H1 (cell line): ENCODE data around the gene TUBB4B. TPM values are rescaled to one million over a fixed set of nuclear protein-coding genes. Genes with fewer than 3 reads are reported as not detected.

ENCODE experiments used
- CTCF ChIA-PET: fragments of 300-600 bp; sonication (Branson Sonifier 250); formaldehyde crosslinking; loops from one replicate; lab custom pipeline; 2021; ENCODE audit not compliant: partially characterized antibody; lab: Charles Lee
- POLR2A ChIA-PET: fragments of 300-600 bp; sonication (Branson Sonifier 250); formaldehyde crosslinking; loops from one replicate; lab custom pipeline; 2021; ENCODE audit warnings: inconsistent platforms; ENCODE audit not compliant: partially characterized antibody; lab: Charles Lee
- DNase-seq, 2 experiments: peaks; one replicate each; pipeline versions ENCODE4 v3.0.0 to v3.0.0-alpha.2; 2010 to 2022; ENCODE audit warnings: low spot score in 2 of 2, low read depth in 1 of 2, mixed read lengths in 1 of 2
- FAIRE-seq: peaks from 2 replicates; lab custom pipeline; 2011; peaks lifted over from hg19 to GRCh38; lab: Jason Lieb, UNC
- H2AFZ ChIP-seq: 2 replicates; pipeline ENCODE4 v1.8.1; 2012; ENCODE audit warnings: low read length, inconsistent platforms
- H2AK5ac ChIP-seq: 2 replicates; pipeline ENCODE4 v1.6.1; 2013; ENCODE audit warnings: low read depth, low read length
- H2BK120ac ChIP-seq: replicated peaks from 2 replicates; pipeline ENCODE3; 2013; ENCODE audit warnings: low read depth, low read length, inconsistent platforms
- H2BK12ac ChIP-seq: 2 replicates; pipeline ENCODE4 v1.6.1; 2013; ENCODE audit warnings: low read depth, low read length
- H2BK15ac ChIP-seq: 2 replicates; pipeline ENCODE4 v1.6.1; 2013; ENCODE audit warnings: low read length
- H2BK20ac ChIP-seq: 2 replicates; pipeline ENCODE4 v1.6.1; 2013; ENCODE audit warnings: low read length
- H2BK5ac ChIP-seq: 2 replicates; pipeline ENCODE4 v1.6.1; 2013; ENCODE audit warnings: low read depth, low read length
- H3K14ac ChIP-seq: 2 replicates; pipeline ENCODE4 v1.6.1; 2013; ENCODE audit warnings: inconsistent platforms; ENCODE audit not compliant: insufficient read length
- H3K18ac ChIP-seq: 2 replicates; pipeline ENCODE4 v1.6.1; 2013; ENCODE audit warnings: low read length; ENCODE audit errors: extremely low read depth
- H3K23ac ChIP-seq: 2 replicates; pipeline ENCODE4 v1.6.1; 2013; ENCODE audit warnings: inconsistent platforms; ENCODE audit not compliant: insufficient read length
- H3K23me2 ChIP-seq: 2 replicates; pipeline ENCODE4 v1.6.1; 2013; ENCODE audit warnings: low read depth, low read length
- H3K27ac ChIP-seq: 2 replicates; pipeline ENCODE4 v1.6.1; 2011; ENCODE audit warnings: low read depth, low read length, inconsistent platforms
- H3K27me3 ChIP-seq, 4 experiments: replicated peaks in 1 of 4; 1 replicate in 1 of 4; 2 replicates in 3 of 4; pipeline versions ENCODE4 v1.6.1 to v1.8.1; 2011 to 2013; ENCODE audit warnings: low read length in 3 of 4, mild to moderate bottlenecking in 3 of 4, inconsistent platforms in 2 of 4, mixed read lengths in 2 of 4, moderate library complexity in 1 of 4; ENCODE audit not compliant: control insufficient read depth in 3 of 4, insufficient read depth in 3 of 4; ENCODE audit errors: extremely low read depth in 1 of 4
- H3K36me3 ChIP-seq, 4 experiments: 2 replicates each; pipeline versions ENCODE4 v1.6.1 to v1.8.1; 2011 to 2013; ENCODE audit warnings: mild to moderate bottlenecking in 4 of 4, low read length in 3 of 4, moderate library complexity in 2 of 4, control low read depth in 1 of 4, inconsistent platforms in 1 of 4; ENCODE audit not compliant: insufficient read depth in 4 of 4, control insufficient read depth in 2 of 4
- H3K4ac ChIP-seq: replicated peaks from 2 replicates; pipeline ENCODE3; 2013; ENCODE audit warnings: low read length, low read depth, mixed read lengths, inconsistent platforms; ENCODE audit not compliant: insufficient read length
- H3K4me1 ChIP-seq, 4 experiments: replicated peaks in 1 of 4; 1 replicate in 1 of 4; 2 replicates in 3 of 4; pipeline versions ENCODE4 v1.6.1 to v1.8.1; 2011 to 2013; ENCODE audit warnings: low read length in 3 of 4, inconsistent platforms in 2 of 4, mixed read lengths in 1 of 4; ENCODE audit not compliant: insufficient read depth in 4 of 4, control insufficient read depth in 3 of 4
- H3K4me2 ChIP-seq, 2 experiments: 2 replicates each; pipeline versions ENCODE4 v1.6.1 to v1.8.1; 2011 to 2013; ENCODE audit warnings: low read depth in 2 of 2, low read length in 2 of 2, control low read depth in 1 of 2, inconsistent platforms in 1 of 2, mild to moderate bottlenecking in 1 of 2; ENCODE audit not compliant: insufficient read depth in 1 of 2
- H3K4me3 ChIP-seq, 4 experiments: fragments of 200-600, 300-600 bp in 1 of 4; sonication (generic), shearing (Covaris generic), sonication (Bioruptor Twin) in 1 of 4; 2 replicates each; pipeline versions ENCODE4 v1.5.1 to v1.8.1; 2011 to 2016; ENCODE audit warnings: low read length in 4 of 4, low read depth in 3 of 4, control low read depth in 2 of 4, inconsistent platforms in 2 of 4, mild to moderate bottlenecking in 2 of 4, mixed read lengths in 1 of 4, moderate library complexity in 1 of 4; ENCODE audit not compliant: insufficient read depth in 2 of 4; ENCODE audit errors: extremely low read depth in 1 of 4
- H3K56ac ChIP-seq: replicated peaks from 2 replicates; pipeline ENCODE3; 2013; ENCODE audit warnings: low read depth, mild to moderate bottlenecking, mixed read lengths, low read length, inconsistent platforms; ENCODE audit not compliant: insufficient read length
- H3K79me1 ChIP-seq: 2 replicates; pipeline ENCODE4 v1.6.1; 2013; ENCODE audit warnings: low read depth, low read length, control low read depth
- H3K79me2 ChIP-seq, 2 experiments: 2 replicates each; pipeline versions ENCODE4 v1.6.1 to v1.8.1; 2012 to 2013; ENCODE audit warnings: low read length in 2 of 2, mild to moderate bottlenecking in 2 of 2, inconsistent platforms in 1 of 2; ENCODE audit not compliant: insufficient read depth in 2 of 2, control insufficient read depth in 1 of 2
- H3K9ac ChIP-seq, 4 experiments: replicated peaks in 1 of 4; 1 replicate in 1 of 4; 2 replicates in 3 of 4; pipeline versions ENCODE4 v1.6.1 to v1.8.1; 2011 to 2013; ENCODE audit warnings: low read depth in 3 of 4, low read length in 3 of 4, control low read depth in 2 of 4, mild to moderate bottlenecking in 2 of 4, moderate library complexity in 2 of 4, inconsistent platforms in 1 of 4; ENCODE audit errors: extremely low read depth in 1 of 4
- H3K9me3 ChIP-seq, 2 experiments: 2 replicates each; pipeline versions ENCODE4 v1.6.1 to v1.8.1; 2012 to 2013; ENCODE audit warnings: mild to moderate bottlenecking in 2 of 2, moderate library complexity in 2 of 2, control low read depth in 1 of 2, inconsistent platforms in 1 of 2, low read depth in 1 of 2, low read length in 1 of 2, mixed read lengths in 1 of 2; ENCODE audit not compliant: insufficient read depth in 2 of 2
- H4K20me1 ChIP-seq, 2 experiments: replicated peaks in 1 of 2; 2 replicates each; pipeline versions ENCODE3 to v1.8.1; 2011 to 2013; ENCODE audit warnings: inconsistent platforms in 2 of 2, low read length in 2 of 2, mild to moderate bottlenecking in 1 of 2; ENCODE audit not compliant: insufficient read depth in 2 of 2, control insufficient read depth in 1 of 2
- H4K5ac ChIP-seq: 2 replicates; pipeline ENCODE4 v1.6.1; 2013; ENCODE audit warnings: low read length, low read depth, mixed read lengths, inconsistent platforms; ENCODE audit not compliant: insufficient read length
- H4K8ac ChIP-seq: 2 replicates; pipeline ENCODE4 v1.8.0; 2013; ENCODE audit warnings: mild to moderate bottlenecking, moderate library complexity, low read length, inconsistent platforms; ENCODE audit not compliant: insufficient read depth; ENCODE audit errors: extremely low read depth
- H4K91ac ChIP-seq: replicated peaks from 2 replicates; pipeline ENCODE3; 2013; ENCODE audit warnings: low read length, mixed read lengths, inconsistent platforms; ENCODE audit not compliant: insufficient read length
- EZH2 ChIP-seq: fragments of 200-600 bp; sonication (generic); IDR thresholded peaks from 2 replicates; pipeline ENCODE4 v1.7.1; 2012; ENCODE audit warnings: low read depth, mild to moderate bottlenecking, moderate library complexity, low read length, inconsistent platforms; ENCODE audit not compliant: severe bottlenecking
- FOSL1 ChIP-seq: IDR thresholded peaks from 2 replicates; pipeline ENCODE4 v1.6.1; 2011; ENCODE audit warnings: mild to moderate bottlenecking, low read depth, low read length, moderate library complexity; ENCODE audit not compliant: insufficient read depth
- JUND ChIP-seq: IDR thresholded peaks from 2 replicates; pipeline ENCODE4 v1.6.1; 2011; ENCODE audit warnings: mild to moderate bottlenecking, improper control_type of control experiment, low read length
- KDM4A ChIP-seq: IDR thresholded peaks from one replicate; pipeline ENCODE4 v1.7.1; 2012; ENCODE audit warnings: low read depth, mild to moderate bottlenecking, moderate library complexity, low read length, inconsistent platforms; ENCODE audit not compliant: severe bottlenecking
- NANOG ChIP-seq: IDR thresholded peaks from 2 replicates; pipeline ENCODE4 v1.6.1; 2011; ENCODE audit warnings: low read length, low read depth, mild to moderate bottlenecking, inconsistent platforms; ENCODE audit not compliant: insufficient read depth, poor library complexity, severe bottlenecking
- RXRA ChIP-seq: IDR thresholded peaks from 2 replicates; pipeline ENCODE4 v1.6.1; 2011; ENCODE audit warnings: low read depth, mild to moderate bottlenecking, low read length, moderate library complexity; ENCODE audit not compliant: insufficient read depth
- SAP30 ChIP-seq: fragments of 300-600 bp; sonication (generic); IDR thresholded peaks from 2 replicates; pipeline ENCODE4 v1.7.1; 2012; ENCODE audit warnings: low read length, moderate library complexity, mild to moderate bottlenecking, inconsistent platforms; ENCODE audit not compliant: insufficient read depth, insufficient replicate concordance
- SRF ChIP-seq: IDR thresholded peaks from 2 replicates; pipeline ENCODE4 v1.6.1; 2011; ENCODE audit warnings: mild to moderate bottlenecking, low read depth, low read length, moderate library complexity
- TCF12 ChIP-seq: IDR thresholded peaks from 2 replicates; pipeline ENCODE4 v1.6.1; 2011; ENCODE audit warnings: low read depth, mild to moderate bottlenecking, low read length
- ZNF274 ChIP-seq: IDR thresholded peaks from 2 replicates; pipeline ENCODE4 v1.7.0; 2012; ENCODE audit warnings: low read length, borderline replicate concordance; ENCODE audit errors: extremely low read depth
- WGBS, 2 experiments: shearing (Covaris generic) in 1 of 2; methylation state at CpG; one replicate each; pipeline versions ENCODE4 v1.1.6 to v1.1.7; 2013 to 2015; ENCODE audit warnings: low lambda C conversion rate in 2 of 2, mixed read lengths in 2 of 2, inconsistent platforms in 1 of 2, low coverage in 1 of 2, missing lambda C conversion rate in 1 of 2; ENCODE audit not compliant: insufficient replicate concordance in 2 of 2, insufficient coverage in 1 of 2, insufficient read length in 1 of 2; ENCODE audit errors: extremely low coverage in 1 of 2, missing lambda C conversion rate in 1 of 2; 5-methylcytosine and 5-hydroxymethylcytosine counted together
- polyA plus RNA-seq, 7 experiments: library from polyadenylated mRNA; depleted of rRNA in 3 of 7; stranded (reverse) in 5 of 7; unstranded in 2 of 7; fragments of >200 nt in 5 of 7; fragments of 200-250 nt in 2 of 7; gene quantifications; 1 replicate in 5 of 7; 2 replicates in 1 of 7; 4 replicates in 1 of 7; pipeline versions ENCODE4 v1.2.1 to v1.2.3, GENCODE V29; 2011 to 2013; ENCODE audit warnings: missing spikeins in 2 of 7, mixed read lengths in 2 of 7
- total RNA-seq: library from RNA; stranded (reverse); fragmentation: NEBNext Ultra II Directional; extraction: Animal tissue kit (Norgen Biotek cat#: 25700); gene quantifications from 2 replicates; pipeline ENCODE4 v1.2.1, GENCODE V29; 2021
- TF ChIP-seq, protein P1 (sequence below), 3 experiments: IDR thresholded peaks; 1 replicate in 2 of 3; 2 replicates in 1 of 3; pipeline versions ENCODE4 v1.5.1 to v1.6.1; 2011; ENCODE audit warnings: low read length in 3 of 3, mild to moderate bottlenecking in 3 of 3, inconsistent platforms in 2 of 3, low read depth in 1 of 3, moderate library complexity in 1 of 3; ENCODE audit not compliant: insufficient read depth in 1 of 3; ENCODE audit errors: control extremely low read depth in 1 of 3

TUBB4B gene
- total and polyA plus RNA-seq, 2 of the 8 experiments (the other 6 are each of a cell fraction or from before 2014, with no cell fraction given): 280 to 307 TPM

DNA sequence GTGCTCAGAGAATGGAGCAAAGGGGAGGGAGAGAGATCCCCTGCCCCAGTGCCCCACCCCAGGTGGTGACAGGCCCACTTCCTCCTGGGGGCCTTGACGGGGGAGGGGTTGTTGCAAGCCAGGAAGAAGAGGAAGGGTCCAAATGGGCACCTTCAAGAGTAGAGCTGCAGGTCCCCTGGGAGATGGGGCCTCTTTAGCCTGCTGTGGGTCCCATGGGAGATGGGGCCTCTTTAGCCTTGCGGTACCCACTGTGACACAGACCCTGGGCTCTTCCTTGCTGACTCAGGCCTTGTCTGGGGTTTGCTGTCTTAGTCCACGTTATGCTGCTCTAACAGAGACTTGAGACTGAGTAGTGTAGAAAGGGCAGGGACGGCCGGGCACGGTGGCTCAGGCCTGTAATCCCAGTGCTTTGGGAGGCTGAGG is 26.9 kb downstream of the TUBB4B start:
- H4K5ac ChIP-seq: no peak overlapping the region
- no peak overlapping the region for H3K23ac ChIP-seq
- H2BK20ac ChIP-seq: no peak overlapping the region
- FAIRE-seq (no peak), DNase-seq (no peak)
- H2BK12ac ChIP-seq: no peak overlapping the region
- 95% methylated on average over 6 of the region's 6 CpGs; no CpG with 5 or more reads in 1 of the 2 experiments for WGBS, 2 experiments
- no peak overlapping the region for H4K8ac ChIP-seq
- POLR2A ChIA-PET: interaction anchor here (1.7 to 69.9 kb wide), 3 partner anchors 11 to 33 kb away, joined by 4 to 1462 read pairs (median 1462); partner anchors contain the start of genes CYSRT1, NDOR1, NELFB and RNF208
- no peak overlapping the region for H2AK5ac ChIP-seq
- H2BK120ac ChIP-seq: no peak overlapping the region
- H3K18ac ChIP-seq: no peak overlapping the region
- no peak overlapping the region for H2BK5ac ChIP-seq
- no peak overlapping the region for H2BK15ac ChIP-seq
- H2AFZ ChIP-seq: no peak overlapping the region
- H3K4ac ChIP-seq: no peak overlapping the region
- no peaks in the 10 kb centered on the region for H3K9me3 ChIP-seq
- no peak overlapping the region for H3K27ac ChIP-seq
- no peaks in the 10 kb centered on the region for H3K27me3 ChIP-seq
- no peak overlapping the region for H3K9ac ChIP-seq
- CTCF ChIA-PET: interaction anchor here (0.8 to 2.6 kb wide), 5 partner anchors 14 to 177 kb away, joined by 3 to 11 read pairs (median 3); no protein-coding TSS in a partner anchor
- H3K79me1 ChIP-seq: no peaks in the 10 kb centered on the region
- H3K14ac ChIP-seq: no peak overlapping the region
- H3K79me2 ChIP-seq: no peaks in the 10 kb centered on the region
- H3K4me2 ChIP-seq: no peak overlapping the region
- H3K4me3 ChIP-seq: no peak overlapping the region
- H4K20me1 ChIP-seq: peaks cover 4 to 9% of the 10 kb centered on the region in 2 experiments
- peaks cover 6 to 37% (median 27%) of the 10 kb centered on the region in 4 experiments for H3K36me3 ChIP-seq
- H3K4me1 ChIP-seq: no peaks in the 10 kb centered on the region
- no peak overlapping the region for H4K91ac ChIP-seq
- H3K23me2 ChIP-seq: no peaks in the 10 kb centered on the region
- H3K56ac ChIP-seq: no peak overlapping the region
- no peak for TF ChIP-seq JUND
- TF ChIP-seq, protein P1, sequence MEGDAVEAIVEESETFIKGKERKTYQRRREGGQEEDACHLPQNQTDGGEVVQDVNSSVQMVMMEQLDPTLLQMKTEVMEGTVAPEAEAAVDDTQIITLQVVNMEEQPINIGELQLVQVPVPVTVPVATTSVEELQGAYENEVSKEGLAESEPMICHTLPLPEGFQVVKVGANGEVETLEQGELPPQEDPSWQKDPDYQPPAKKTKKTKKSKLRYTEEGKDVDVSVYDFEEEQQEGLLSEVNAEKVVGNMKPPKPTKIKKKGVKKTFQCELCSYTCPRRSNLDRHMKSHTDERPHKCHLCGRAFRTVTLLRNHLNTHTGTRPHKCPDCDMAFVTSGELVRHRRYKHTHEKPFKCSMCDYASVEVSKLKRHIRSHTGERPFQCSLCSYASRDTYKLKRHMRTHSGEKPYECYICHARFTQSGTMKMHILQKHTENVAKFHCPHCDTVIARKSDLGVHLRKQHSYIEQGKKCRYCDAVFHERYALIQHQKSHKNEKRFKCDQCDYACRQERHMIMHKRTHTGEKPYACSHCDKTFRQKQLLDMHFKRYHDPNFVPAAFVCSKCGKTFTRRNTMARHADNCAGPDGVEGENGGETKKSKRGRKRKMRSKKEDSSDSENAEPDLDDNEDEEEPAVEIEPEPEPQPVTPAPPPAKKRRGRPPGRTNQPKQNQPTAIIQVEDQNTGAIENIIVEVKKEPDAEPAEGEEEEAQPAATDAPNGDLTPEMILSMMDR (IDR thresholded peaks at IDR 0.05; ENCODE audit: control extremely low read depth in 1 of 3, insufficient read depth in 1 of 3, low read depth in 1 of 3, low read length in 3 of 3): no peak
- TF ChIP-seq ZNF274: no peak
- no peak for TF ChIP-seq RXRA
- TF ChIP-seq NANOG: no peak
- TF ChIP-seq KDM4A: no peak
- no peak for TF ChIP-seq SRF
- TF ChIP-seq TCF12: no peak
- TF ChIP-seq EZH2: no peak
- TF ChIP-seq SAP30: no peak
- no peak for TF ChIP-seq FOSL1
